HepG2 (cell line): ENCODE results near the gene GMFB. TPM values are rescaled to one million over a fixed set of nuclear protein-coding genes. Genes with fewer than 3 reads are reported as not detected.

Source experiments
- ATF5 ChIP-seq: sonication (generic); formaldehyde crosslinking; IDR thresholded peaks from 2 replicates; pipeline ENCODE4 v1.4.0; 2020; ENCODE audit warnings: mild to moderate bottlenecking, low read depth, missing genetic modification reagents
- ATRX ChIP-seq: sonication (generic); formaldehyde crosslinking; IDR thresholded peaks from 2 replicates; pipeline ENCODE4 v1.4.0; 2020; ENCODE audit warnings: missing genetic modification reagents, borderline replicate concordance
- CENPX ChIP-seq: sonication (generic); formaldehyde crosslinking; IDR thresholded peaks from 2 replicates; pipeline ENCODE4 v1.9.0; 2021; ENCODE audit warnings: mild to moderate bottlenecking, missing genetic modification reagents, moderate library complexity
- FOXA3 ChIP-seq: IDR thresholded peaks from 2 replicates; pipeline ENCODE4 v1.6.1; 2016; ENCODE audit warnings: missing genetic modification reagents, missing compliant biosample characterization
- GATAD1 ChIP-seq: IDR thresholded peaks from 2 replicates; pipeline ENCODE4 v1.6.1; 2016; ENCODE audit warnings: missing genetic modification reagents, missing compliant biosample characterization
- HNRNPK ChIP-seq: fragments of 200-400 bp; formaldehyde crosslinking; IDR thresholded peaks from 2 replicates; pipeline ENCODE4 v1.6.1; 2018; ENCODE audit warnings: low read length, low read depth, moderate library complexity, mild to moderate bottlenecking; ENCODE audit not compliant: poor library complexity, severe bottlenecking
- KLF16 ChIP-seq, 2 experiments: sonication (generic) in 1 of 2; formaldehyde crosslinking in 1 of 2; IDR thresholded peaks; 2 replicates each; pipeline versions ENCODE4 v1.6.1 to v1.8.0; 2016 to 2023; ENCODE audit warnings: missing genetic modification reagents in 2 of 2, missing compliant biosample characterization in 1 of 2
- MAX ChIP-seq: IDR thresholded peaks from 2 replicates; pipeline ENCODE4 v1.6.1; 2012; ENCODE audit warnings: inconsistent platforms
- NFATC3 ChIP-seq: sonication (generic); formaldehyde crosslinking; IDR thresholded peaks from 2 replicates; pipeline ENCODE4 v1.5.1; 2020; ENCODE audit warnings: mild to moderate bottlenecking, missing genetic modification reagents
- NR2F6 ChIP-seq, 2 experiments: IDR thresholded peaks; 2 replicates each; pipeline ENCODE4 v1.6.1; 2016; ENCODE audit warnings: antibody characterized with exemption in 1 of 2, mild to moderate bottlenecking in 1 of 2
- RELA ChIP-seq: sonication (generic); formaldehyde crosslinking; IDR thresholded peaks from 2 replicates; pipeline ENCODE4 v1.4.0; 2020; ENCODE audit warnings: missing genetic modification reagents
- SMARCE1 ChIP-seq: fragments of 450-650 bp; IDR thresholded peaks from 2 replicates; pipeline ENCODE4 v1.6.1; 2017; ENCODE audit warnings: borderline replicate concordance
- SRSF9 ChIP-seq: fragments of 200-400 bp; formaldehyde crosslinking; IDR thresholded peaks from 2 replicates; pipeline ENCODE4 v1.6.1; 2018; ENCODE audit warnings: borderline replicate concordance, mild to moderate bottlenecking, low read depth, low read length; ENCODE audit not compliant: insufficient read depth, poor library complexity, severe bottlenecking
- ZNF280B ChIP-seq: sonication (generic); formaldehyde crosslinking; IDR thresholded peaks from 2 replicates; pipeline ENCODE4 v1.5.0; 2020; ENCODE audit warnings: missing genetic modification reagents, mild to moderate bottlenecking, borderline replicate concordance
- ZNF33A ChIP-seq: sonication (generic); formaldehyde crosslinking; IDR thresholded peaks from 2 replicates; pipeline ENCODE4 v1.5.1; 2020; ENCODE audit warnings: missing genetic modification reagents, mild to moderate bottlenecking, moderate library complexity, borderline replicate concordance
- ZNF549 ChIP-seq: sonication (generic); formaldehyde crosslinking; IDR thresholded peaks from 2 replicates; pipeline ENCODE4 v1.5.0; 2020; ENCODE audit warnings: missing genetic modification reagents
- ZNF609 ChIP-seq: sonication (generic); formaldehyde crosslinking; IDR thresholded peaks from 2 replicates; pipeline ENCODE4 v1.4.0; 2020; ENCODE audit warnings: mild to moderate bottlenecking, missing genetic modification reagents, borderline replicate concordance
- ZNF816 ChIP-seq: sonication (generic); formaldehyde crosslinking; IDR thresholded peaks from 2 replicates; pipeline ENCODE4 v1.8.0; 2022; ENCODE audit warnings: missing genetic modification reagents, mild to moderate bottlenecking, borderline replicate concordance
- ZSCAN12 ChIP-seq: sonication (generic); formaldehyde crosslinking; IDR thresholded peaks from 2 replicates; pipeline ENCODE4 v1.9.0; 2021; ENCODE audit warnings: mild to moderate bottlenecking, missing genetic modification reagents
- polyA plus RNA-seq, 8 experiments: library from polyadenylated mRNA; depleted of rRNA in 3 of 8; stranded (reverse) in 7 of 8; unstranded in 1 of 8; fragments of >200 nt; fragmentation: Illumina TruSeq in 4 of 8; extraction: Trizol in 4 of 8; gene quantifications; 2 replicates each; pipeline versions ENCODE4 v1.2.1 to v1.2.3, GENCODE V29; 2011 to 2016; ENCODE audit warnings: low read depth in 4 of 8, missing spikeins in 1 of 8, mixed read lengths in 1 of 8; ENCODE audit not compliant: insufficient read depth in 1 of 8
- total RNA-seq, 5 experiments: library from RNA; depleted of rRNA; stranded (reverse); fragments of >200 nt; fragmentation: Illumina TruSeq; extraction: Trizol; gene quantifications; 2 replicates each; pipeline ENCODE4 v1.2.3, GENCODE V29; 2016; ENCODE audit warnings: low read depth in 1 of 5

GMFB gene
- total and polyA plus RNA-seq, 2 of the 13 experiments (the other 11 are each of a cell fraction or from before 2014, with no cell fraction given): 17.3 to 68.2 TPM

- no peak for TF ChIP-seq ATRX (CRISPR knock-in tag)
- no peak for TF ChIP-seq SRSF9
- TF ChIP-seq ZNF816 (CRISPR knock-in tag): no peak
- TF ChIP-seq NR2F6 (IDR thresholded peaks at IDR 0.05): no peak; the same call in 1 of the 2 replicates
- 0 out of 2 replicates have a peak, but pooled peaks have one; percentile 39 for TF ChIP-seq NR2F6 (CRISPR knock-in tag; IDR thresholded peaks at IDR 0.05)
- no peak for TF ChIP-seq ZNF549 (CRISPR knock-in tag)
- TF ChIP-seq ZNF609: no peak
- no peak for TF ChIP-seq HNRNPK
- no peak for TF ChIP-seq NFATC3 (CRISPR knock-in tag)
- no peak for TF ChIP-seq RELA
- TF ChIP-seq ZSCAN12 (CRISPR knock-in tag): no peak
- TF ChIP-seq FOXA3 (CRISPR knock-in tag): peak; percentile 43; the same call in 1 of the 2 replicates
- TF ChIP-seq KLF16 (CRISPR knock-in tag; IDR thresholded peaks at IDR 0.05): peak in 1 of 2 experiments; percentile 55; a peak in 1 of 4 replicates
- TF ChIP-seq ZNF33A (CRISPR knock-in tag): no peak
- TF ChIP-seq MAX: 0 out of 2 replicates have a peak, but pooled peaks have one; percentile 18
- no peak for TF ChIP-seq SMARCE1
- TF ChIP-seq GATAD1 (CRISPR knock-in tag): no peak
- no peak for TF ChIP-seq ZNF280B
- no peak for TF ChIP-seq CENPX (CRISPR knock-in tag)
- TF ChIP-seq ATF5 (CRISPR knock-in tag): no peak
These were observed 9.3 kb upstream of the GMFB start (continued) for GRCh38 chr14:54498095-54498531.
